RWPE2 (cell line): Measurements from ENCODE around the gene SKA1.
"Not testable (repeated sequence)": the region's sequence is repeated elsewhere in the genome, so short reads cannot be mapped to it uniquely, and the experiment has no call there.

ENCODE experiments used
- ATAC-seq: fragments of 200-7000 bp; cut with Tn5 transposase; 3 replicates; pipeline ENCODE4 v1.9.1; 2021; ENCODE audit warnings: low read depth
- DNase-seq: peaks from one replicate; pipeline ENCODE4 v3.0.0-alpha.2; 2020; ENCODE audit warnings: low spot score
- H3K27ac ChIP-seq: fragments of 450-650 bp; 2 replicates; pipeline ENCODE4 v1.5.1; 2017; ENCODE audit warnings: mild to moderate bottlenecking; ENCODE audit not compliant: poor library complexity, severe bottlenecking
- H3K27me3 ChIP-seq: fragments of 250-450 bp; sonication (Bioruptor Pico); 2 replicates; pipeline ENCODE4 v1.5.1; 2021; ENCODE audit warnings: mild to moderate bottlenecking, moderate library complexity; ENCODE audit not compliant: insufficient read depth, poor library complexity, severe bottlenecking
- H3K36me3 ChIP-seq: fragments of 250-450 bp; sonication (Bioruptor Pico); 2 replicates; pipeline ENCODE4 v1.5.1; 2020; ENCODE audit warnings: low read depth, mild to moderate bottlenecking, moderate library complexity
- H3K4me1 ChIP-seq: fragments of 250-450 bp; sonication (Bioruptor Pico); 2 replicates; pipeline ENCODE4 v1.5.1; 2021; ENCODE audit warnings: mild to moderate bottlenecking, moderate library complexity; ENCODE audit not compliant: insufficient read depth, poor library complexity, severe bottlenecking
- H3K4me3 ChIP-seq: fragments of 250-450 bp; sonication (Bioruptor Pico); 2 replicates; pipeline ENCODE4 v1.5.1; 2021; ENCODE audit warnings: mild to moderate bottlenecking, moderate library complexity; ENCODE audit not compliant: severe bottlenecking
- H3K9me3 ChIP-seq: fragments of 250-450 bp; sonication (Bioruptor Pico); 2 replicates; pipeline ENCODE4 v1.5.1; 2021; ENCODE audit warnings: mild to moderate bottlenecking, moderate library complexity; ENCODE audit not compliant: severe bottlenecking
- CTCF ChIP-seq: fragments of 450-650 bp; IDR thresholded peaks from one replicate; pipeline ENCODE4 v1.5.1; 2017; ENCODE audit warnings: mild to moderate bottlenecking, moderate library complexity; ENCODE audit not compliant: poor library complexity, severe bottlenecking

Gene SKA1

GRCh38 chr18:50398099-50398498 is 23.3 kb downstream of the SKA1 start:
- no peak for TF ChIP-seq CTCF
- H3K4me3 ChIP-seq: no peak overlapping the region
- no peaks in the 10 kb centered on the region for H3K4me1 ChIP-seq
- H3K36me3 ChIP-seq: no peaks in the 10 kb centered on the region
- no peak for ATAC-seq
- H3K27me3 ChIP-seq: no peaks in the 10 kb centered on the region
- no peaks in the 10 kb centered on the region for H3K9me3 ChIP-seq
- DNase-seq: no peak
- no peak overlapping the region for H3K27ac ChIP-seq

- no peaks in the 10 kb centered on the region for H3K27me3 ChIP-seq
These were observed 24.1 kb downstream of the SKA1 start for GRCh38 chr18:50398947-50399346.

GRCh38 chr18:50399582-50399981 is 24.7 kb downstream of the SKA1 start:
- H3K4me3 ChIP-seq: no peak overlapping the region
- TF ChIP-seq CTCF: no peak
- no peaks in the 10 kb centered on the region for H3K9me3 ChIP-seq
- no peaks in the 10 kb centered on the region for H3K4me1 ChIP-seq
- no peaks in the 10 kb centered on the region for H3K27me3 ChIP-seq
- H3K27ac ChIP-seq: no peak overlapping the region
- no peaks in the 10 kb centered on the region for H3K36me3 ChIP-seq
- DNase-seq: no peak
- ATAC-seq: no peak

More at GRCh38 chr18:50398947-50399346, 24.1 kb downstream of the SKA1 start:
- TF ChIP-seq CTCF: no peak
- DNase-seq (no peak), ATAC-seq (no peak)
- no peak overlapping the region for H3K27ac ChIP-seq
- no peak overlapping the region for H3K4me3 ChIP-seq
- H3K9me3 ChIP-seq: no peaks in the 10 kb centered on the region
- H3K36me3 ChIP-seq: no peaks in the 10 kb centered on the region
- no peaks in the 10 kb centered on the region for H3K4me1 ChIP-seq

- not testable (repeated sequence) for H3K36me3 ChIP-seq, H3K27ac ChIP-seq, DNase-seq, ATAC-seq, H3K4me1 ChIP-seq, H3K4me3 ChIP-seq, H3K9me3 ChIP-seq, H3K27me3 ChIP-seq
These were observed 25.6 kb downstream of the SKA1 start for GRCh38 chr18:50400438-50400837.

GRCh38 chr18:50401295-50401694 is 26.4 kb downstream of the SKA1 start:
- TF ChIP-seq CTCF: no peak
- Histone ChIP-seq H3K4me1 (no peaks in the 10 kb centered on the region), H3K9me3 (no peaks in the 10 kb centered on the region), H3K27me3 (no peaks in the 10 kb centered on the region), H3K4me3 (no peak overlapping the region), H3K36me3 (no peaks in the 10 kb centered on the region), H3K27ac (no peak overlapping the region)
- ATAC-seq (no peak), DNase-seq (no peak)
